H9 (cell line): ENCODE data around the gene SLC4A7. TPM values are rescaled to one million over a fixed set of nuclear protein-coding genes. Genes with fewer than 3 reads are reported as not detected.

Source experiments
- DNase-seq: peaks from one replicate; pipeline ENCODE4 v3.0.0-alpha.2; 2017
- H2AFZ ChIP-seq: one replicate; pipeline ENCODE4 v1.6.1; 2013; ENCODE audit warnings: mild to moderate bottlenecking, low read length, control low read depth, moderate library complexity
- H2AK5ac ChIP-seq: 2 replicates; pipeline ENCODE4 v1.6.1; 2013; ENCODE audit warnings: low read length, control low read depth, mixed read lengths; ENCODE audit not compliant: insufficient read length
- H2BK120ac ChIP-seq: one replicate; pipeline ENCODE4 v1.6.1; 2013; ENCODE audit warnings: low read depth, mild to moderate bottlenecking, low read length, control low read depth, inconsistent platforms; ENCODE audit not compliant: poor library complexity, severe bottlenecking
- H2BK12ac ChIP-seq: 2 replicates; pipeline ENCODE4 v1.6.1; 2013; ENCODE audit warnings: low read length, control low read depth, mixed read lengths, low read depth; ENCODE audit not compliant: insufficient read length
- H2BK15ac ChIP-seq: 2 replicates; pipeline ENCODE4 v1.6.1; 2013; ENCODE audit warnings: low read depth, low read length, control low read depth
- H2BK20ac ChIP-seq: one replicate; pipeline ENCODE4 v1.6.1; 2013; ENCODE audit warnings: low read depth, mild to moderate bottlenecking, low read length, control low read depth, inconsistent platforms; ENCODE audit not compliant: poor library complexity, severe bottlenecking
- H2BK5ac ChIP-seq: 2 replicates; pipeline ENCODE4 v1.6.1; 2013; ENCODE audit warnings: low read length, control low read depth, mixed read lengths; ENCODE audit not compliant: insufficient read length
- H3K14ac ChIP-seq: 2 replicates; pipeline ENCODE4 v1.6.1; 2013; ENCODE audit warnings: low read length, control low read depth; ENCODE audit not compliant: insufficient read depth
- H3K18ac ChIP-seq: 2 replicates; pipeline ENCODE4 v1.6.1; 2013; ENCODE audit warnings: low read depth, mild to moderate bottlenecking, mixed read lengths, low read length, control low read depth; ENCODE audit not compliant: insufficient read length
- H3K23ac ChIP-seq: 2 replicates; pipeline ENCODE4 v1.6.1; 2013; ENCODE audit warnings: low read length, control low read depth, mixed read lengths, low read depth; ENCODE audit not compliant: insufficient read length
- H3K23me2 ChIP-seq: 2 replicates; pipeline ENCODE4 v1.6.1; 2013; ENCODE audit warnings: low read depth, mild to moderate bottlenecking, mixed read lengths, low read length, control low read depth; ENCODE audit not compliant: insufficient read length, poor library complexity, severe bottlenecking
- H3K27ac ChIP-seq: 2 replicates; pipeline ENCODE4 v1.5.1; 2013; ENCODE audit warnings: low read length, control low read depth, mixed read lengths, low read depth; ENCODE audit not compliant: insufficient read length
- H3K27me3 ChIP-seq: 2 replicates; pipeline ENCODE4 v1.6.1; 2013; ENCODE audit warnings: low read length, control low read depth, inconsistent platforms; ENCODE audit not compliant: insufficient read depth
- H3K4ac ChIP-seq: 2 replicates; pipeline ENCODE4 v1.6.1; 2013; ENCODE audit warnings: low read depth, mild to moderate bottlenecking, control low read depth, inconsistent platforms, low read length, moderate library complexity
- H3K4me1 ChIP-seq: 2 replicates; pipeline ENCODE4 v1.6.1; 2013; ENCODE audit warnings: low read length, control low read depth, inconsistent platforms; ENCODE audit not compliant: insufficient read depth
- H3K4me2 ChIP-seq: 2 replicates; pipeline ENCODE4 v1.6.1; 2013; ENCODE audit warnings: low read length, control low read depth, mixed read lengths; ENCODE audit not compliant: insufficient read length, insufficient read depth
- H3K56ac ChIP-seq: 2 replicates; pipeline ENCODE4 v1.6.1; 2013; ENCODE audit warnings: low read depth, mild to moderate bottlenecking, mixed read lengths, low read length, control low read depth; ENCODE audit not compliant: insufficient read length
- H3K79me1 ChIP-seq: 2 replicates; pipeline ENCODE4 v1.6.1; 2013; ENCODE audit warnings: low read depth, mild to moderate bottlenecking, moderate library complexity, low read length, control low read depth, inconsistent platforms; ENCODE audit not compliant: insufficient read depth, poor library complexity, severe bottlenecking
- H3K79me2 ChIP-seq: 2 replicates; pipeline ENCODE4 v1.6.1; 2013; ENCODE audit warnings: low read length, control low read depth, inconsistent platforms; ENCODE audit not compliant: insufficient read depth
- H3K9ac ChIP-seq: 2 replicates; pipeline ENCODE4 v1.6.1; 2013; ENCODE audit warnings: low read length, control low read depth, mixed read lengths; ENCODE audit not compliant: insufficient read length; ENCODE audit errors: extremely low read depth
- H3K9me3 ChIP-seq: one replicate; pipeline ENCODE4 v1.6.1; 2013; ENCODE audit warnings: low read depth, low read length, inconsistent platforms; ENCODE audit not compliant: control insufficient read depth
- H3T11ph ChIP-seq: one replicate; pipeline ENCODE4 v1.6.1; 2013; ENCODE audit warnings: mild to moderate bottlenecking, low read length, control low read depth, inconsistent platforms
- H4K20me1 ChIP-seq: one replicate; pipeline ENCODE4 v1.6.1; 2013; ENCODE audit not compliant: control insufficient read depth, insufficient read length, insufficient read depth
- H4K5ac ChIP-seq: 2 replicates; pipeline ENCODE4 v1.6.1; 2013; ENCODE audit warnings: low read depth, mild to moderate bottlenecking, mixed read lengths, low read length, control low read depth; ENCODE audit not compliant: insufficient read length
- H4K8ac ChIP-seq: replicated peaks from 2 replicates; pipeline ENCODE4 v1.6.1; 2013; ENCODE audit warnings: low read length, control low read depth, mixed read lengths, low read depth; ENCODE audit not compliant: insufficient read length
- H4K91ac ChIP-seq: 2 replicates; pipeline ENCODE4 v1.6.1; 2013; ENCODE audit warnings: low read depth, mild to moderate bottlenecking, moderate library complexity, mixed read lengths, low read length, control low read depth; ENCODE audit not compliant: insufficient read length
- H3K27ac Mint-ChIP-seq, 3 experiments: 2 replicates in 2 of 3; 3 replicates in 1 of 3; pipeline ENCODE4 v1.8.0; 2020 to 2021; ENCODE audit warnings: mixed read lengths in 3 of 3, mild to moderate bottlenecking in 1 of 3, moderate library complexity in 1 of 3
- H3K27me3 Mint-ChIP-seq: 2 replicates; pipeline ENCODE4 v1.8.0; 2021; ENCODE audit warnings: low read depth, mild to moderate bottlenecking, moderate library complexity, mixed read lengths
- H3K36me3 Mint-ChIP-seq, 3 experiments: 2 replicates in 2 of 3; 3 replicates in 1 of 3; pipeline ENCODE4 v1.8.0; 2020 to 2021; ENCODE audit warnings: low read depth in 3 of 3, mixed read lengths in 3 of 3; ENCODE audit not compliant: insufficient read depth in 1 of 3
- H3K4me1 Mint-ChIP-seq, 2 experiments: 2 replicates each; pipeline ENCODE4 v1.8.0; 2020; ENCODE audit warnings: mixed read lengths in 2 of 2
- H3K4me3 Mint-ChIP-seq, 2 experiments: 2 replicates in 1 of 2; 3 replicates in 1 of 2; pipeline ENCODE4 v1.8.0; 2020 to 2021; ENCODE audit warnings: mild to moderate bottlenecking in 2 of 2, mixed read lengths in 2 of 2, moderate library complexity in 1 of 2
- H3K9me3 Mint-ChIP-seq, 2 experiments: 2 replicates in 1 of 2; 3 replicates in 1 of 2; pipeline ENCODE4 v1.8.0; 2020; ENCODE audit warnings: mild to moderate bottlenecking in 2 of 2, mixed read lengths in 2 of 2, moderate library complexity in 1 of 2
- CTCF ChIP-seq: fragments of 200-600 bp; sonication (generic); conservative IDR thresholded peaks from 3 replicates; pipeline ENCODE4 v1.8.0; 2021; ENCODE audit warnings: antibody characterized with exemption, mild to moderate bottlenecking
- WGBS: extraction: QIAGEN DNeasy Blood & Tissue Kit; methylation state at CpG from one replicate; pipeline ENCODE4 v1.1.7; 2013; ENCODE audit warnings: missing lambda C conversion rate, low lambda C conversion rate, mixed read lengths; ENCODE audit not compliant: insufficient read length; ENCODE audit errors: extremely low coverage; 5-methylcytosine and 5-hydroxymethylcytosine counted together
- total RNA-seq: library from RNA; stranded (reverse); gene quantifications from 2 replicates; pipeline ENCODE4 v1.2.1, GENCODE V29; 2021

The SLC4A7 gene
- total RNA-seq, 1 experiment from 2014 or later: 46.1 TPM

GRCh38 chr3:27342267-27342666, 141.9 kb downstream of the SLC4A7 start:
- no peaks in the 10 kb centered on the region for H3K4me1 Mint-ChIP-seq
- no peaks in the 10 kb centered on the region for H3K9me3 ChIP-seq
- no peaks in the 10 kb centered on the region for H4K20me1 ChIP-seq
- H4K91ac ChIP-seq: no peak overlapping the region
- no peak overlapping the region for H4K5ac ChIP-seq
- H2BK12ac ChIP-seq: no peak overlapping the region
- no peak overlapping the region for H2BK20ac ChIP-seq
- H2AFZ ChIP-seq: no peak overlapping the region
- no peaks in the 10 kb centered on the region for H3K27me3 ChIP-seq
- H3T11ph ChIP-seq: no peak overlapping the region
- no peak overlapping the region for H2BK120ac ChIP-seq
- no peak overlapping the region for H3K23ac ChIP-seq
- H3K14ac ChIP-seq: no peak overlapping the region
- H2BK5ac ChIP-seq: no peak overlapping the region
- no peak overlapping the region for H4K8ac ChIP-seq
- no peak for DNase-seq
- no peak for TF ChIP-seq CTCF
- no peak overlapping the region for H2BK15ac ChIP-seq
- H3K56ac ChIP-seq: no peak overlapping the region
- no peaks in the 10 kb centered on the region for H3K4me1 ChIP-seq
- WGBS: no CpG with 5 or more reads among the region's 1 CpG
- no peak overlapping the region for H2AK5ac ChIP-seq
- H3K23me2 ChIP-seq: no peaks in the 10 kb centered on the region
- H3K27ac Mint-ChIP-seq: no peak overlapping the region
- no peak overlapping the region for H3K27ac ChIP-seq
- H3K79me1 ChIP-seq: no peaks in the 10 kb centered on the region
- no peak overlapping the region for H3K4ac ChIP-seq
- H3K9me3 Mint-ChIP-seq: peaks cover 0 to 2% of the 10 kb centered on the region in 2 experiments; a peak in 2 of 5 replicates
- H3K36me3 Mint-ChIP-seq: no peaks in the 10 kb centered on the region; a peak in 2 of 7 replicates
- no peaks in the 10 kb centered on the region for H3K27me3 Mint-ChIP-seq
- H3K79me2 ChIP-seq: no peaks in the 10 kb centered on the region
- H3K4me3 Mint-ChIP-seq: no peak overlapping the region
- H3K4me2 ChIP-seq: no peak overlapping the region
- no peak overlapping the region for H3K9ac ChIP-seq
- no peak overlapping the region for H3K18ac ChIP-seq
